GM12874 (cell line): ENCODE data around the gene SSR3.

Experiments used
- CTCF ChIP-seq: IDR thresholded peaks from 2 replicates; pipeline ENCODE4 v1.5.1; 2011; ENCODE audit warnings: low read depth, mild to moderate bottlenecking, control low read depth, low read length, moderate library complexity; ENCODE audit not compliant: insufficient read depth

Gene SSR3

GRCh38 chr3:156551746-156552145 lies 3.2 kb downstream of the SSR3 start:
- no peak for TF ChIP-seq CTCF

GRCh38 chr3:156551261-156551660 lies 3.7 kb downstream of the SSR3 start:
- no peak for TF ChIP-seq CTCF

DNA sequence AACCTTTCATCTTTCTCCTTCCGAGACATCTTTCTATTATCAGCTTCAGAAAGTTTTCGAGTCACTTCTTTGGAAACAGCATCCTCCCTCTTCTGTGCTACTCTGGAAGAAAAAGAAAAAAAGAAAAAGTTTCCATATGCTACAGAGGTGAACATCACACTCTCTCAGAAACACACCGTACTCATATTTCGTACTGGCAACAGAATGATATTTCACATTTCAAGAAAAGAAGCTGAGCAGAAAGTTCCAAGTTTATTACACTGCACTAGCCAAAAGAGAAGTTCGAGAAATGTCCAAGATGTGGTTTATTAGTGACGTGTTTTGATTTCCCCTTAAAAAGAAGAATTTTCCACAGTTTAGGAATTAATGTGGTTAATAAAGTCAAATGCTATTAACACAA lies 6.0 kb downstream of the SSR3 start:
- no peak for TF ChIP-seq CTCF

- TF ChIP-seq CTCF: no peak
Measured at GRCh38 chr3:156548041-156548687, 6.8 kb downstream of the SSR3 start.

DNA sequence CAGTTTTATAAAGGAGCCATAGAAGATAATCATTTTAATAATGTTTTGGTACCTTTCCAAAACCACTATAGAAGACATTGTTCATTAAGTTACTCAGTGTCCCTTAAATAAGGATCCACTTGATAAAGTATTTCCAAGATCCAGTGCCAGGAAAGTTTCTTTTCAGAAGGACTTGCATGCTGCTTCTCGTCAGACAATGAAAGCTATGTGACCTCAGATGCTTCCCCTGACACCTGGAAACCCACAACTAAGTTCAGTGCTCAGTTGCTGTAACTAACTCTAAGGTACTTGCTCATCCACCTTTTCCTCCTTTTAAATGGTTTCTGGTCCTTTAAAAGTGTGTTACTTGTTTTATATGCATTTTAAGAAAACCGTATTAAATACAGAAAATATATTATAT lies 7.3 kb downstream of the SSR3 start:
- no peak for TF ChIP-seq CTCF

GRCh38 chr3:156543043-156543555 lies 11.8 kb downstream of the SSR3 start:
- no peak for TF ChIP-seq CTCF

DNA sequence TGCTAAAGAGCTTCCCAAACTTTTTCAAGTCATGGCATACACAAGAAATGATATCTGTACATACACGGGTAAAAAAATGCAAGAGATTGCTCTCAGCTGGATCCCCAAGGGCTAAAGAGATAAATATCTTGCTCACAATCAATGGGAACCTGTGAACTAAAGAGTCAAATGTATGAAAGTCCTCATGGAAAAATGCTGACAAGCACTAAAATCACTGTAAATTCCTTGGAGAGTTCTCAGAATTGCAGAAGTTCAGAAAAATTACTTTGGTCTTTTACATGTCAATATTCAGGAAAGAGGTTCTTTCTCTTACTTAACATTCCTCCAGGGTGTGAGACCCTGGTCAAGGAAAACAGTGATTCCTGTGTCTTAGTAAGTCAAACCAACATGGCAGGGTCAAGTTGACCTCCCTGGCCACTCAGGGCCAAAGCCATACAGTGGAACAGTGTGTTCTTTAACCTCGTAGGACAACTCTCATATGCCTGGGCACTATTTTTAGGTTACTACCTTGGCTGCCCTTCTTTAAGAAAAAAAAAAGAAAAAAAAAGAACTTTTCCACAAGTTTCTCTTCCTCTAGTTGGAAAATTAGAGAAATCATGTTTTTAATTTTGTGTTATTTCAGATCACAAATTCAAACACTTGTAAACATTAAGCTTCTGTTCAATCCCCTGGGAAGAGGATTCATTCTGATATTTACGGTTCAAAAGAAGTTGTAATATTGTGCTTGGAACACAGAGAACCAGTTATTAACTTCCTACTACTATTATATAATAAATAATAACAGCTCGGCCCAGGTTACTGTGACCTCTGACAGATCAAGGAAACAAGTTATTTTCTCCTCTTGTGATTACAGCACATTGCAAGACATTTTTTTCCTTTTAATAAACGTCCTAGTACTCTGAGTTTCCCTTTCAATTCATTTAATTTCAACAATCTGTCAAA lies 12.5 kb downstream of the SSR3 start:
- no peak for TF ChIP-seq CTCF
